HG03045 (cell line): ENCODE results near the gene SIRT3.
"Not testable (repeated sequence)": the region's sequence is repeated elsewhere in the genome, so short reads cannot be mapped to it uniquely, and the experiment has no call there.

Experiments
- ATAC-seq: cut with Tn5 transposase; IDR thresholded peaks from one replicate; pipeline ENCODE4 v1.9.1; 2021; ENCODE audit warnings: mild to moderate bottlenecking, moderate library complexity; ENCODE audit not compliant: unreplicated experiment

SIRT3 gene

DNA sequence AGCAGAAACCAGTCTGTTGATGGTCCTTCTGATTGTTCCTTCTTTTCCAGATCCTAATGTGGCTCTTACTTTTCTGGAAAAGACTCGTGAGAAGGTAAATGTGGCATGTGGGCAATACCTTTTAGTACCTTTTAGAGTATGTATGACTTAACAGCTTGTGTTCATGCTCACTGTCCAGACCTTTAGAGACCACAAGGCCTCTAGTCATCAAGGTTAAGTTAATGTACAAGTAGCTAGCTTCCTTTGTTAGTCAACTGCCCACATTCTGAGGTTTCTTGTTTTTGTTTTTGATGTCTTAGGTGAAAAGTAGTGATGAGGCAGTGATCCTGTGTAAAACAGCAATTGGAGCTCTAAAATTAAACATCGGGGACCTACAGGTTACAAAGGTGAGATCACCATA, 8.2 kb upstream of the SIRT3 start:
- ATAC-seq = no peak

DNA sequence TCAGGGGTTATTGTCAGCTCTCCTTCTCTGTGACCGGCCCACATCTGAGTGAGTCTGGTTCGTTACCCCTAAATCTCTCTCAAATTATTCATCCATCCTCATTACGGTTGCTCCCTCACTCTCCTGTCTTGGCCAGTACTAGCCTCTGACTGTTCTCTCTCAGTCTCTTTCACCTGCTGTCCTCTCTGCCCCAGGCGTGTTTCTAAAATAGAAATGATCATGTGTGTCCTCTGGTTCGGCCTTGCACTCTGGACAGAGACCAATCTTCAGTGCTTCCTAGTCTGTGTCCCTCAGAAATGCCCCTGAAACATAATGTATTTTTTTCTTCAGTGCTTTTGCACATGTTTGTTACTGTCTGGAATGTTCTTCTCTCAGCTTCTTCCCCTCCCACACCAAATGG, 5.5 kb upstream of the SIRT3 start:
- ATAC-seq = no peak

DNA sequence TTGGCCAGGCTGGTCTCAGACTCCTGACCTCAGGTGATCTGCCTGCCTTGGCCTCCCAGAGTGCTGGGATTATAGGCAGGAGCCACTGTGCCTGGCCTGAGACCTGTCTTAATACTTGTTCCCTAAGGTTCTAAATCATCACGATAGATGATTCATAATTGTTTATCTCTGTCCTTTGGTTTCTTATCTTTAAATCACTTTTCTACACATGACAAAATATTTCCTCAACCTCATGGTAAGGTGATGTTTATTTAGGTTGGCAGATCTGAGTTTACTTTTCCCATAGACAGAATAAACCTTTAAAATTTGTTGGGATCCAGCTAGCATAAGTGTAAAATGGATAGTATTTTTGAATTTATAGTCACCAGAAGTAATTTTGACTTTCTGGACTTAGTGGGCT, 4.2 kb upstream of the SIRT3 start:
- ATAC-seq = no peak

DNA sequence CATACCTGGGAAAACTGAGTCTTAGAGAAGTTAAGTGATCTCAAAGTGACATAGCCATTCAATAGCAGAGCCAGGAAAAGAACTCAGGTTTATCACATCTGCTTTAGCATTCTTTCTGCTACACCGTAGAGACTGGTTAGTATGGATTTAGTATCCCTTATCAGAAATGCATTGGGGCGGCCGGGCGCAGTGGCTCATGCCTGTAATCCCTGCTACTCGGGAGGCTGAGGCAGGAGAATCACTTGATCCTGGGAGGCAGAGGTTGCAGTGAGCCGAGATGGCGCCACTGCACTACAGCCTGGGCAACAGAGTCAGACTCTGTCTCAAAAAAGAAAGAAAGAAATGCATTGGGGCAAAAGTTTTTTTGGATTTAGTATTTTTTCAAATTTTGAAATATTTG, 2.2 kb upstream of the SIRT3 start:
- not testable (repeated sequence) for ATAC-seq

GRCh38 chr11:236774-237767, 929 bp upstream of the SIRT3 start, which contains the start of gene PSMD13:
PSMD13 (plus strand) TSS chr11:236976; CDS start chr11:237050, 74 bp downstream.
- ATAC-seq = peak; percentile 84

DNA sequence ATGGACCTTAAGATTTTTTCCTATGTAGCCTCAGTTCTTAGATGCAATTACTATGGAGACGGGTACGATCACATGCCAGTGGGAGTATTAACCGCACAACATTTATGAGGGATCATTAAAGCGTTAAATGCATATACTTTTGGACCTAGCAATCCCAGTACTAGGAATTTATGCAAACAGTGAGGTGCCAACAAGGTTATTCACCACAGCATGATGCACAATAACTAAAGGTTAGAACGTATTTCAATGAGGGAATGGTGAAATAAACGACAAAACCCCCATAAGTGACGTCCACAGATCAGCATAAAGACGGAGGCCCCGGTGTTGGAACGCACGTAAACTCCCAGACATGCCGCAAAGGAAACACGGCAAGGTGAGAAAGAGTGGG, 539 bp downstream of the SIRT3 start:
- no peak for ATAC-seq

- ATAC-seq = no peak
Measured at GRCh38 chr11:235180-235579, 962 bp downstream of the SIRT3 start.

GRCh38 chr11:232783-233565, 3.2 kb downstream of the SIRT3 start:
- no peak for ATAC-seq

GRCh38 chr11:230431-230830, 5.7 kb downstream of the SIRT3 start:
- no peak for ATAC-seq

- no peak for ATAC-seq
Measured at GRCh38 chr11:227824-228379, 8.2 kb downstream of the SIRT3 start.

DNA sequence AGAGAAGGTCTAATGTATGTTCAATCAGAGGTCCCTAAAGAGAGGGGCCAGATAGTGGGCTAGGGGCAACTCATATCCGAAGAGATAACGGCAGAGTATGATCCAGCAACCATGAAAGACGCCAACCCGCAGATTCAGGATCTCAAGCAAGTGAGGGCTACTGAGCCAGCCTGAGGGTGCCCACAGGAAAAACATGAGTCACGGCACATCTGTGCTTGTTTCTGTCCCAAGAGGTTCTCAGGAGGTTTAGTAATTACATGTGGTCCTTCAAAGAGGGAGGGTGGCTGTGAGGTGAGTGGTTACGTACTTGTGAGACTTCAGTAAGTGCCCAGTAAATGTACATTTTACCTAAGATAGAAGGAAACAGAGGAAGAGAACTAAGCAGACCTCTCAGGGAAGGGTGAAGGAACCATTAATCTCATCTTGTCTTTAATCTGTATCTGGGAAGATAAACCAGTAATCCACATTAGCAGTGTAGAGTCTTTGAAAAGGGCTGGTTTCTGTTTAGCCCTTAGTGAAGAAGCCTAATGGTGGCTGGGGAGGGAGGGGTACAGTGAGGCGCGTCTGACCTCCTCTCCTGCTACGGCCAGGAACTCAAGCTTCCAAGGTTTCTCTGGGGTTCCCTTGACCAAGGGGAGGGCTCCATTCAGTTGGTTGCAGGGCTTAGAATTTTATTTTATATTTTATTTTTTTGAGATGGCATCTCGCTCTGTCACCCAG, 10.2 kb downstream of the SIRT3 start:
- ATAC-seq = no peak

GRCh38 chr11:224424-224823, 11.7 kb downstream of the SIRT3 start:
- ATAC-seq = no peak

DNA sequence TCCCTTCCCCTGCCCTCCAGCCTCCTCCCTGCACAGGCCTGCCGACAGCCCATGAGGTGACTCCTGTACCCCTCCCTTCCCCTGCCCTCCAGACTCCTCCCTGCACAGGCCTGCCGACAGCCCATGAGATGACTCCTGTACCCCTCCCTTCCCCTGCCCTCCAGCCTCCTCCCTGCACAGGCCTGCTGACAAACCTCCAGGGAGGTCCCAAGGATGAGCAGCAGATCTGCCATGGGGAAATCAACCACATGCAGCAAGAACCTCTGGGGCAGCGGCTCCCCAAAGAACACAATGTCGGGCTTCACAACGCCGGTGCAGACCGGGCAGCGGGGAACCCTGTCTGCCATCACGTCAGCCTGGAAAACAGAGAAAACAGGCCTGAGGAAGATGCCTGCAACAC, 12.3 kb downstream of the SIRT3 start:
- ATAC-seq = no peak

GRCh38 chr11:223026-223789, 12.9 kb downstream of the SIRT3 start:
- ATAC-seq = no peak

- no peak for ATAC-seq
Measured at GRCh38 chr11:221998-222789, 13.9 kb downstream of the SIRT3 start.

DNA sequence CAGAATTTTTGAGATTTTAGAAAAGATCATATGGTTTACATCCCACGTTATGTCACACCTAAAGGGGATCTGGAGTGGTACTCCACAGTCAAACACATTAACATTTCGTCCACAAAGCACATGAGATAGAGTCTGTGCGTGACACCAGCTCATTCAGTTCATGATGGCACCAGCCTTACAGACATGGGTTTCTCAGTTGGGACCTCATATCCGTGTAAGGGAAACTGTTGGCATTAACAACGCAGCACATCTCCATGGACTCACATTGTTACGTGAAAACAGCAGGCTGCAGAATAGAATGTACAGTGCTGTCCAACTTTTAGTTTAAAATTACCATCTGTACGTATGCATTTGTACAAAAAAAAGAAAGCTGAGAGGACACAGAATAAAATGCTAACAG, 14.6 kb downstream of the SIRT3 start:
- no peak for ATAC-seq

DNA sequence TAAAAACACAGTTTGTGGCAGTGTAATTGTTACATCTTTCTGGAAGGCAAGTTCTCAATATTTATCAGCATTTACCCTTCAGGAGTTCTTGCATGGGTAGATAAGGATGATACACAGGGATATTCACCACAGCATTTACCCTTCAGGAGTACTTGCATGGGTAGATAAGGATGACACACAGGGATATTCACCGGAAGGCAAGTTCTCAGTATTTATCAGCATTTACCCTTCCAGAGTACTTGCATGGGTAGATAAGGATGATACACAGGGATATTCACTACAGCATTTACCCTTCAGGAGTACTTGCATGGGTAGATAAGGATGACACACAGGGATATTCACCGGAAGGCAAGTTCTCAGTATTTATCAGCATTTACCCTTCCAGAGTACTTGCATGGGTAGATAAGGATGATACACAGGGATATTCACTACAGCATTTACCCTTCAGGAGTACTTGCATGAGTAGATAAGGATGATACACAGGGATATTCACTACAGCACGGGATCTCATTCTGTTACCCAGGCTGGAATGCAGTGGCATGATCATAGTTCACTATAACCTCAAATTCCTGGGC, 15.4 kb downstream of the SIRT3 start:
- not testable (repeated sequence) for ATAC-seq

DNA sequence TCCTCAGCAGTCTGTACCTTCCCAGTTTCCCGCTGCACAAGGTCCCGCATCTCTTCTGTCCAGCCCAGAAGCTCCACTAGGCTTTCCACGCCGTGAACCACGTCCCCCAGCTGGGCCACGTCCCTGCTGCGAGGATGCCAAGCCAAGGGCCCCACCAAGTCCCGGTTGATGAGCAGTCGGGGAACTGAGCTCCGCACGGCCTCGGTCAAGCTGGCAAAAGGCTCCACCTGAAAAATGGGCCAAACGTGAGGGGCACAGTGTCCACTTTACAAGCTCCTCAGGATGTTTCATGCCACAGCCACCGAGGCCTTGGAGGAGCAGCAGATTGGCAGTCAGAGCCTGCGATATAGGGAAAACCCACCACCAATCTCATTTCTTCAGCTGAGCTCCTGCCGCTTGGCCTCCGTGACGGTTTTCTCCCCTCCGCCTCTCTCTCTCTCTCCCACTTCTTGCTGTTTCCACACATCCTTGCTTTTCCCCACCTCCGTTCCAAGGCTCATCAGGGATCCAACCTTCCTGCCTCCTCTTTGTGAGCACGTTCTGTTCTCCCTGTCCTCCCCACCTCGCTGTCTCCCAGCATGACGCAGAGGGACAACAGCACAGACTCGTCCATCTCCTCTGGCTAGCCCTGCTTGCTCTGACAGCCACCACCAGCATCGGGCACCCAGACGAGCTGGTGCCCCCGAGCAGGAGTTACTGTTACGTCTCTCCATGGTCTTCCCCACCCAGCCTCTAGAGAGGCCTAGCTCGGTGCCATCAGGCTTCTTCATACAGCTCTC, 17.1 kb downstream of the SIRT3 start:
- no peak for ATAC-seq
